Erythroblast (primary cell): Measurements from ENCODE around the gene USP17L5.
"Not testable (repeated sequence)": the region's sequence is repeated elsewhere in the genome, so short reads cannot be mapped to it uniquely, and the experiment has no call there.

Experiments used
- GATA1 ChIP-seq: IDR thresholded peaks from 2 replicates; pipeline ENCODE4 v1.6.1; 2011; ENCODE audit warnings: low read depth, mild to moderate bottlenecking, control low read depth, low read length, moderate library complexity
- POLR2A ChIP-seq: IDR thresholded peaks from 2 replicates; pipeline ENCODE4 v1.6.1; 2011; ENCODE audit warnings: mild to moderate bottlenecking, low read length

- not testable (repeated sequence) for TF ChIP-seq POLR2A, GATA1
Observed at GRCh38 chr4:9362829-9363228, 23.6 kb downstream of the USP17L5 start, which contains the start of gene USP17L30.
